AG10803 (cell line): ENCODE results near the gene GABRB3.

ENCODE experiments used
- DNase-seq: peaks from one replicate; pipeline ENCODE4 v3.0.0; 2010; ENCODE audit warnings: low read depth
- H3K4me3 ChIP-seq: 2 replicates; pipeline ENCODE4 v1.5.1; 2011; ENCODE audit warnings: mild to moderate bottlenecking, low read length, control low read depth
- TF ChIP-seq, protein P1 (sequence below): conservative IDR thresholded peaks from 2 replicates; pipeline ENCODE4 v1.5.1; 2011; ENCODE audit warnings: mild to moderate bottlenecking, low read length, control low read depth, inconsistent platforms

The GABRB3 gene

GRCh38 chr15:26624128-26624527 is 148.7 kb downstream of the GABRB3 start:
- no peak for DNase-seq
- TF ChIP-seq, protein P1, sequence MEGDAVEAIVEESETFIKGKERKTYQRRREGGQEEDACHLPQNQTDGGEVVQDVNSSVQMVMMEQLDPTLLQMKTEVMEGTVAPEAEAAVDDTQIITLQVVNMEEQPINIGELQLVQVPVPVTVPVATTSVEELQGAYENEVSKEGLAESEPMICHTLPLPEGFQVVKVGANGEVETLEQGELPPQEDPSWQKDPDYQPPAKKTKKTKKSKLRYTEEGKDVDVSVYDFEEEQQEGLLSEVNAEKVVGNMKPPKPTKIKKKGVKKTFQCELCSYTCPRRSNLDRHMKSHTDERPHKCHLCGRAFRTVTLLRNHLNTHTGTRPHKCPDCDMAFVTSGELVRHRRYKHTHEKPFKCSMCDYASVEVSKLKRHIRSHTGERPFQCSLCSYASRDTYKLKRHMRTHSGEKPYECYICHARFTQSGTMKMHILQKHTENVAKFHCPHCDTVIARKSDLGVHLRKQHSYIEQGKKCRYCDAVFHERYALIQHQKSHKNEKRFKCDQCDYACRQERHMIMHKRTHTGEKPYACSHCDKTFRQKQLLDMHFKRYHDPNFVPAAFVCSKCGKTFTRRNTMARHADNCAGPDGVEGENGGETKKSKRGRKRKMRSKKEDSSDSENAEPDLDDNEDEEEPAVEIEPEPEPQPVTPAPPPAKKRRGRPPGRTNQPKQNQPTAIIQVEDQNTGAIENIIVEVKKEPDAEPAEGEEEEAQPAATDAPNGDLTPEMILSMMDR = no peak
- H3K4me3 ChIP-seq = no peak overlapping the region

DNA sequence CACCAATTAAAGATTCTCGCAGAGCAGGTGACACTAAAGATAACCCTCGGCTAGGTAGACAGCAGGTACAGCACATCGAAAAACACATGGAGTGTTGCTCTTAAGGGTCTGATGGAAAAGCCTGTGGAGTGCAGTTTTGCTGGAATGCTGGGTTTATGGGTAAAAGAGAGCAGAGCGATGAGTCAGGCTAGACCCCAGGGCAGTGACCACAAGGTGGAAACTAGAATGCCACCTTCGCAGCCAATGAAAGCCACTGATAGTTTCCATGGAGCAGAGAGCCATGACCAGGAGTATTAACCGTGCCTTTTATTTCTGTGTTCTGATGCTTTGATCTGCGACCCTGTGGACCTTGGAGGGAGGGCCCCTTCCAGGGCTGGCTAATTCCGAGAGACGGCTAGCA is 149.8 kb downstream of the GABRB3 start:
- no peak for DNase-seq
- TF ChIP-seq, protein P1 = no peak
- no peak overlapping the region for H3K4me3 ChIP-seq

- TF ChIP-seq, protein P1 = no peak
- no peak for DNase-seq
- no peak overlapping the region for H3K4me3 ChIP-seq
These were observed 151.1 kb downstream of the GABRB3 start for GRCh38 chr15:26621816-26622215.

- TF ChIP-seq, protein P1 = no peak
- no peak for DNase-seq
- H3K4me3 ChIP-seq = no peak overlapping the region
These were observed 152.1 kb downstream of the GABRB3 start for GRCh38 chr15:26620528-26621458.

GRCh38 chr15:26615927-26616302 is 157.0 kb downstream of the GABRB3 start:
- no peak for DNase-seq
- no peak overlapping the region for H3K4me3 ChIP-seq
- TF ChIP-seq, protein P1 = no peak

DNA sequence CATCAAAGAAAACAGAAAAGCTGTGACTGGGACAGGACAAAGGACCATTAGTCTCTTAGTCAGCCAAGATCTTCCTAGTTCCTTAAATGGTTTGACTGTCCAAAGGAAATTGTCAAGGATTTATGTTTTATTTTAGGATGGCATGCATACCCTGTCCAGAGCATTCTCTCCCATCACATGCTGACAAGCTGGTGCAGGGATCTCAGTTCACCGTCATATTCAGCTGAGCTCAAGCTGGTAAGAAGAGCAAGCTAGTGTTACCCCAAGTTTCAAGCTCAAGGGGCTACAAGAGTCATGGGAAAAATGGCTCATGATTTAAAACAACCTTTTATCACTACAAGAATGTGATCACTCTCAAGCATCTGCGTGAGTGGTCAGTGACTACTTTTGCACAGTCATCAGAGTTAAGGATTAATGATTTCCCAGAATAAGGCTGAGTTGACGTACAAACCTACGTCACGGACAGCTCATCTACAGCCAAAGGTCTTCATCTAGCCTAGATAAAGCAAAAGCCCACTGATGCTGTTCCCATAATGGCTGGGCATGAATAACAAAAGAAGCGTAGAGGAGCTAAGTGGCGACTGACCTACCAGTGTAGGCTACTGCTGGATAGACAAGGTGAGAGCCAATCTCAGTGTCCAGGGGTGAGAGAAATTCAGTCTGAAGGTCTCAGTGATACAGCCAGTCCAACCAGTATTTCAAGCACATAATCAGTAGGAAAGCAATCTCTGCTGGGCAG is 157.5 kb downstream of the GABRB3 start:
- TF ChIP-seq, protein P1 = no peak
- no peak overlapping the region for H3K4me3 ChIP-seq
- DNase-seq = no peak
